NCI-H1436 treated with DMSO at 0.1 percent for 48 hours (cell line): ENCODE data around the gene IYD.

ENCODE experiments used
- DNase-seq: peaks from one replicate; lab custom pipeline; 2025; lab: John Stamatoyannopoulos, UW

The IYD gene

DNA sequence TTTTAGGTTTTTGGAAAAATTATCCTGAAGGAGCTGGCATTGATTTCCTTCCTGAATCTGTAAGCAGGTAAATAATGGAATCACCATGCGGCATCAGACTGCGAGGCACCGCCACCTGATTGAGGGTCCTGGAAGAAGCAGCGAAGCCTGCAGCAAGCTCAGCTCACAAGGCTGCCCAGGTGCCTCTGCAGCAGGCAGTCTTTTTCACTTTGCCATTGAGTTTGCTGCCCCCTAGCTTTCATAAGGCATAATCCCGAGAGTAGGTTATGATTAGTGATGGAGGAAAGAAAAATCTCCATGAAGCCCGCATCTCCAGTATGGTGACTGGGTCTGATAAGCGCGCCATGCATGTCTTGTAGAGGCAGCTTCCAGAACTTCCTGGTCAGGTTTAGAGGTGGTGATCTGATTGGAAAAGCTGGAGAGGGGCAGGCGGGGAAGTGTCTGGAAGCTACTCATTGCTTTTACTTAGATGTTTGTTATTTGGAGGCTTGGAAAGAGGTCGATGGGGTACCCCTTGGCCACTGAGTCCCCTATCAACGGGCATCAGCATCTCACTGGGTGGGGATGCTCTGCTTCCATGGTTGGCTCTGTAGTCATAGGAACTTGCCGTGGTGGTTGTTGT, 26.7 kb downstream of the IYD start:
- no peak for DNase-seq

DNA sequence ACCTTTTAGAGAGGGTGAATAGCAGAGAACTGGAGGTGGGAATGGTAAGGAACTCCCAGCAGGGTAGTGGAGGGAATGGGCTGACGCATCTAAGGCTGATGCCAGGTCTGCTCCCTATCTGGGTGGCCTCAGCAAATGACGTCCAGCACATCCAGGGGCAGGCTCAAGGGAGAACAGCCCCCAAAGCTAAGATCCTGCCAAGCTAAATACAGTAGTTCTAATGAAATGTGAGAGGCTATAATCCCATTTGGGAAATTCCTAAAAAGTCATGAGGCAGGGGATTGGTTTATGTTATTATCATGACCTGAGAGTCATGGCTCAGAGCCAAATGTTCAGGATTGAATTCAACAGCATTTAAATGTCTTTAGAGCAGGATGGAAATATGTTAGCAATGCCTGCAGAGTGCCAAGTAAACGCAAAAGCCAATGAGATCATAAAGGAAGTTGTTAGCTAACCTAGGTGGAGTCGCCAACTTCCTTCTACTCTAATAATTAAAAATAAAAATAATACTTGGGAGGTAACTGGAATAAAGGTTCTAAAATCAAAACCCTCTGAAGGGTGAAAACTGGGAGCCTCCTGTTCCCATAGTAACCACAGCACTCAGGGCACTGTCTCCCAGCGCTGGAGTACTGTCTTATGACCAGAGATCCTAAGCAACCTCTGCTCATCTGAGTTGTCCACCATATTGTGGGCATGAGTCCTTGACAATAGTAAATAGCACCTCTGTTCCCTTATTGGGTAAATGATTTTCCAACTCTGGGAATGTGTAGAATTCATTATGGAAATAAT, 34.8 kb downstream of the IYD start:
- DNase-seq = no peak

DNA sequence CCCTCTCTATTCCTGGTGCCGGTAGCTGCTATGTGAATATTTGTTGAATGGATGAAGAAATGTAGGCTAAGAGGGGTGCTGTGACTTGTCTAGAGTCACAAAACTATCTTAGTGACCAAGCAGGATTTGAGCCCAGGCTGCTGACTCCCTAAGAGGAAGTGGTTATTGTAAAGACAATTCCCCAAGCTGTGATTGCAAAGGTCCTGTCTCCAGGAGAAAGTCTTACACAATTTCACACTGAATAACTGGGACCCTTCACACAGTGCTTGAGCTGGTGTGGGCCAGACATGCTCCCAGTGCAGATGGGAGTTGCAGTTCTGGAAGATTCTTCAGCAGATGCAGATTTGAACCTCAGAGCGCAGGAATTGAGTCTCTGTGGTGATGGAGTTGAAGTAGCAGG, 38.1 kb downstream of the IYD start:
- DNase-seq = no peak

DNA sequence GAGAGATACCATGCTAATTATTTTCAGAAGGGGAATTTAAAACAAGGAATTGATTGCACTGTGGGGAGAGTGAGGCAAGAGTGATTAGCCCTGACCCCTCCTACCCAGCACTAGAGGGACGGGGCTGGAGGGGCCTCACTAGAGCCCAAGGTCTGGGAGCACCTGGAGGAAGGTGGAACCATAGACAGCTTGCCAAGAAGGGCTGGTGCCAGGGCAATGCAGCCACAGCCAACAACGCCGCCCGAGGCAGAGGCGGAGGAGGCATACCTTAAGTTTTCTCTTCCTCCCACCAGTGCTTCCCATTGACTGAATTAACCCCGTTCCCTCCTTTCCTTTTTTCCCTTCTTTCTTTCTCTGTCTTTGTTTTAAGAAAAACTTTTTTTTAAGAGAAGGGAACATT, 40.0 kb downstream of the IYD start:
- no peak for DNase-seq

DNA sequence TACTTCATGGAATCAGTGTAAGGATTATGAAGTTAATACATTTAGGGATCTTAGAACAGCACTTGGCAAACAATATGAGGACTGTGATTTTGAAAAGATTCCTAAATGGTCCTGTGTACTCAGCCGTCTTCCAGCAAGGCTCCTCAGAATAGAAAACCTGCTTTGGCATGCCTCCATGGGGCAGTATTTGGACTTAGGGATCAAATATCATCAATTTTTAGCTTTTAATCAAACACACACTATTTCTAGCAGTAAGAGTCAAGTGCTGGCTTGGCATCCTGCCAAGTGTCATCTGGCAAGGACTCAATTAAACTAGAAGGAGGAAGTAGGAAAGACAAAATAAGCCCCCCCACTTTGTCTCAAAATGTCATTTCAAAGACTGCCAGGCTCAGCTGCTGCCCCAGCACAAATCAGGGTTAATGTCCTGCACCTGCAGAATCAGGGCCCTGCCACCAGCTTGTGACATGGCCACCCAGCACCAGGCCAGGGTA, 40.8 kb downstream of the IYD start:
- no peak for DNase-seq

DNA sequence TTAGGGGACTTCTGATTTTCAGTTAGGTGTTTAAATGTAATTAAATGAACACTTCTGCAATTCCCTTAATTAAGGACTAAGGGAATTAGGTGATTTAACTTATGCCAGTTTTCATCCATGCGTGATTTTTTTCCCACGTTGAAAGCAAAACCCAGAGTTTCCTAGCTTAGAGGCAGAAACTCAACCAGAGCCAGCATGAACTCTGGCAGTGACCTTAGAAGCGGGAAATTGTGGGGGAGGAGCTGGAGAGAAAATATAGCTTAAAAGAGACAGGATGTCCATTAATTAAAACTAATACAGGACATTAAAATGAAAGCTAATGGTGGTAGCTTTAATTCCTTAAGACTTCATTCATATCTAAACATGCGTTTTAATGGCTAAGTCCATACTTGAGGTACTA, 41.6 kb downstream of the IYD start:
- no peak for DNase-seq

DNA sequence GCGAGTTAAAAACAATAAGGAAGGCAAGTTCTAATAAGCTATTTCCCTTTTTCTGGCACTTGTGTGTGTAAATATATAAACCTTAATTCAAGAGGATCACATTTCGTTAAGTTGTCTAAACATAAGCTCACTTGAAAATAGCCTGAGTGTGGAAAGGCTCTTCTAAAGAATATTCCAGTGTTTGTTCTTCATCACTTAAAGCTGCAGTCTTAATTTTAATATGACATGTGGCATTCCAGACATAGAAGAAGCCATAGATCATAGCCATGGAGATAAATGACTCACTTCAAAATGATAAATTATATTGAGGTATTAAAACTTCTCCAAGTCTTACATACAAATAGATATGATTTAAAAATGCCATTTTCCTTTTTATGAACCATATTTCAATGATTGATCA, 42.1 kb downstream of the IYD start:
- DNase-seq = no peak

DNA sequence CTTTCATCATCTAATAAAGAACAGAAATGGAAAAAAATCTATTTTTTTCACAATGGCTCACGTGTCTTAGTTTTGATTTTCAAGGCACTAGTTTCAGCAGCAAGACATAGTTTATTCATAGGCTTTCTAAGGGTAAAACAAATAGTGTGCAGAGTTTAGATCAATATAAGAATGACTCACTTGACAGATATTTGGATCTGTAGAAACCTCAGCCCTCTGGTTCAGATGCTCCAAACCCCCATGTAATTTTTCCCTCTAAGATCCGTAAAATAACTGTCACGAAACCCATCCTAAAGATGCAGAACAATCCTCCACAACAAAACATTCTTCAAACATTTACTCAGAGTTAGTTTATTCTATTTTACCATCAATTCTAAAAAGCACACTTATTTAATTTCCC, 43.4 kb downstream of the IYD start:
- DNase-seq = no peak

DNA sequence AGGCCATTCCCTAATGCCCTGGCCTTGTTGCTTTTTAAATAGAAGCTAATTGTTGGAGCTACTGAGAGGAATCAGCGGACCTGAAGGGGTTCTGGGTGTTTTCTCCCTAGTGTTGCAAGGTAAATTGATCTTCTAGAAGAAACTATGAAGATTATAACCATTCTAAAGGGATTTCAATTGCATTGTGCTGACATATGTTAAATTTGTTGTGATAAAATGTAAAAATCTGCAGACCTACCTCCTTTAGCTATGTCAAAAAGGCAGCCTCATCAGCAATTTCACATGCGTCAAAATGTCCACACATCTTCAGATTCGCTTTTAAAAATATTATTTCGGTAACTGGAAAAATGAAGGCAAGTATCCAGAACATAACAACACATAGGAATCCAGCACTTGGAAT, 44.4 kb downstream of the IYD start:
- no peak for DNase-seq

DNA sequence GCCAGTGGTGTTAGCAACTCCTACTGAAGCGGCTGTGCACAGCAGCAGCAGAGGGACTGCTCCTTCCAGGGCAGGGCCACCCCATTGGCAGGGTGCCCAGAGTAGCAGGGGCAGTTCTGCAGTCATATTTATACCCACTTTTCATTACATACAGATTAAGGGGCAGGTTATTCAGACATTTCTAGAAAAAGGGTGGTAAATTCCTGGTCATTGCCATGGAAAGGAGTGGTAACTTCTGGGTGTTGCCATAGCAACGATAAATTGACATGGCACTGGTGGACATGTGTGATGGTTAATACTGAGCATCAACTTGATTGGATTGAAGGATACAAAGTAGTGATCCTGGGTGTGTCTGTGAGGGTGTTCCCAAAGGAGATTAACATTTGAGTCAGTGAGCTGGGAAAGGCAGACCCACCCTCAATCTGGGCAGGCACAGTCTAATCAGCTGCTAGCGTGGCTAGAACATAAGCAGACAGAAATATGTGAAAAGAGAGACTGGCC, 45.0 kb downstream of the IYD start:
- DNase-seq = no peak

DNA sequence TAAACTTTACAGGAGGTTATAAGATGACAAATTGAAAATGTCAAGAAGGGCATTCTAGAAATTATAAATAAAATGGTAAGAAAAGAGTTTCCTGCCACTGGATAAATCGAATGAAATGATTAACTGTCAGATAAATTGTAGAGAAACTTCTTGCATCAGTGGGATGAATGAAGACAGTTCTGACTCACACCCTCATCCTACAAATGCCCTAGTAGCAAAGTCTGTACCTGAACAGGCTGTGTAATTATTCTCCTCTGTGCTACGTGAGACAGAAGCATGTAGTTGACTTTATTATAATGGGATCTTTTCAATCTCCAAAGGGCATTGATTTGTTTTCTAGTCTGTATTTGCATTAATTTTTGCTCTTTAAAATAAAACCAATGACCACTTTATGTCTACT, 47.3 kb downstream of the IYD start:
- DNase-seq = no peak

DNA sequence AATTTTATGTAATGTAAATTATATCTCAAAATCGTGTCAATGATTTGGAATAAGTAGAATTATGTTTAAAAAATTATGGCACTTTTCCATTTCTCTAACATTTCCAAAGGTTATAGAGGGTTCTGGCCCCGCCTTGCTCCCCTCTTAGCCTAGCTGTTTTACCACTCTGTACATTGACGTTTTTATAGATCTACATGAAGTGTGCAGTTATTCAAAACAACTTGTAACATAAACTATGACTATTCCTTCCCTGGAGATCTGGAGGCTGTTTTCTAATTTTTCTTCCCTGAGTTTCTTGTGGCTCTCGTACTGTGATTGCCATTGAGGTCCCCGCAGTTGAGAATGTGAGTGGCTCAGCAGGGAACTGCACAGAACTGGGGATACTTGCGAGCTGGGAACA, 48.4 kb downstream of the IYD start:
- no peak for DNase-seq

DNA sequence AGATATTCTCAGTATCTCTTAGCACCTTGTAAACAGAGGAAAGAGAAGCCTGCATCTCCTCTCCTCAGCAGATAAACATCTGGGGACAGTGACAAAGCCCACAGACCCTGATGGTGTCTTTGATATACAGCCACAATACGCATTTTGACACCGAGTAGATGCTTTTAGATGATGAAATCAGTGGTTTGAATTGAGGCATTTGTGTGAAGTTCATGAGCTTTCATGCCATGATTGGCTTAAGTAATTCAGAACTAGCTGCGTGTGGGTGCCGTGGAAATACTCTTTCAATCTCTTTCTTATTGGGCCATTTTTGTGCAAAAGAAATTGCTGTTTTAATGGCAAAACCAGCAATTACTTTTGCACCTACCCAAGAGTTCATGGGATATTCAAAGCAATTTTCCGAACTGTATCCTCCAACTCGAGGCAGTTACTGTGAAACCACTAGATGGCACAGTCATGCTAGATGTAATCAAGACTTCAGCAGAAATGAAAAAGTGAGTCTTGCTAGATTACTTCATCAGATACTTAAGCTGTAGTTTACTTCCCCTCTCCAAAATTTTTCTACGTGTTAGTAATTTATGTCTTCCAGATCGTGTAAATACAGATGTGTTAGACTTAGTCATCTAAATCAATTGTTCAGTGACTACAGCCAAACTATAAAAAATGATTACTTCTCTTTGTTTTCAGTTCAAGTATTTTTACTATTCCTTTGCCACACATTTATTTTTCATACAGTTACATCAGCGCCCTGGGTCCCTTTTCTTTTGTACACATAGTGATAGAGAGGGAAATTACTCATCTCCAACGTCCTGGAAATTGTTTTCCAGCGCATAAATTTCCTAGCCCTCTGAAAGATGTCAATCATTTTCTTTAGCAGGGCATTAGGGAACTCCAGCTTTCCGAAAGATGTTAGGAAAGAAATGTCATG, 49.4 kb downstream of the IYD start:
- DNase-seq = peak; percentile 8

DNA sequence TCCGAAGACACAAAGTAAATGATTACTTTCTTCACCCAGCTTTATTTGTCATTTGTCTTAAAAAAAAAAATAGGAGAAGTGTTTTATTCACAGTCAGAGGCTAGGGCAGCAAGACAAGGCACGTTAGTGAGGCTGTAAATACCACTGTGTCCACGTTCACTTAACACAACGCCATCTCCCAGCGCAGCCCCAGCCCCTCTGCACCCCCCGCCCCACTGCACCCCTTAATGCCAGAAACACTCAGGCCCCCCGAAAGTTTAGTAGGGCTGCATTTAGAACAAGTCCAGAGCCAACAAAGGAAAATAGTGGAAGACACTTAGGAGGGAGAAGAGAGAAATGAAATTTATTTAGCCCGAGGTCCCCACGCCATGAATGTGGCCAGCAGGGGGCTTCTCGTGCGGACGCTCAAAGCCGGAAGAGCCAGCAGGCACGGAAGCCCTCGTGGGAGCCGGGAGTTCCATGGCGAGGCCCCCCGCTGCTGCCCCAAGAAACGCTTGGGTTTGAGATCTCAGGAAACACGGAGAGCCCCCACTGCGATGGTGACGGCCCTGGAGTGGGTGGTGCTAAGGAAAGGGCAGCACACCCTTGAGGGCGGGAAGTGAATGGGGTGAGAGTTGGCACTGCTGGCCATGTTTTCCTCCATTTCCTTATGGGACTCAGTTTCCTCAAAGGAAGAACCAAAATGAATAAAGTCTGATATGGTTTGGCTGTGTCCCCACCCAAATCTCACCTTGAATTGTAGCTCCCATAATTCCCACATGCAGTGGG, 50.2 kb downstream of the IYD start:
- no peak for DNase-seq

DNA sequence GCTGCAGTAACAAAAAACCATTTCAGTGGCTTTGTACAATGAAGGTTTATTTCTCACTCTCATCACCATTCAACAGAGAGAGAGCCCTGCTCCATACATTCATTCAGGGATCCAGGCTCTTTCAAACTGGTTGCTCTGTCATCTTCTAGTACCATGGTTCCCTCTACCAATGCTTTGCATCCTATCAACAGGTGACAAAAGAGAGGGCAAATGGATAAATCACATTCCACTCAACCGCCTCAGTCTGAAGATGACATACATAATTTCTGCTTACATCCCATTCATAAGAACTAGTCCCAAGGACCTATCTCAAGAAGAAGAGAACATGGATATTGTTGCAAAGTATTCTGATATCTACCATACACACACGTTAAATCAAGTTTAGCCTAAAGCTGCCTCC, 51.6 kb downstream of the IYD start:
- DNase-seq = no peak

DNA sequence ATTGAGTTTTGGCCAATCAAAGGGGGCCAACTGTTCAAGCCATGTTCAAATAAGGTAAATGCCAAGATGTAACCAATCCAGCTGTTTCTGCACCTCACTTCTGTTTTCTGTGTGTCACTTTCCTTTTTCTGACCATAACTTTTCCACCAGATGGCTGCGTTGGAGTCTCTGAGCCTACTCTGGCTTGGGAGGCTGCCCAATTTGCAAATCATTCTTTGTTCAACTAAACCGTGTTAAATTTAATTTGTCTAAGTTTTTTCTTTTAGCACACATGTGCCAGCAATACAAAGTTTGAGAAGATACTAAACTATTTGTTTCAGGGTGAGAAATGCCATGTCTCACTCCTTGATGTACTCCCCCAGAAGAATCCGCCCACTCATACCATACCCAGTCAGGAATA, 52.1 kb downstream of the IYD start:
- DNase-seq = no peak

DNA sequence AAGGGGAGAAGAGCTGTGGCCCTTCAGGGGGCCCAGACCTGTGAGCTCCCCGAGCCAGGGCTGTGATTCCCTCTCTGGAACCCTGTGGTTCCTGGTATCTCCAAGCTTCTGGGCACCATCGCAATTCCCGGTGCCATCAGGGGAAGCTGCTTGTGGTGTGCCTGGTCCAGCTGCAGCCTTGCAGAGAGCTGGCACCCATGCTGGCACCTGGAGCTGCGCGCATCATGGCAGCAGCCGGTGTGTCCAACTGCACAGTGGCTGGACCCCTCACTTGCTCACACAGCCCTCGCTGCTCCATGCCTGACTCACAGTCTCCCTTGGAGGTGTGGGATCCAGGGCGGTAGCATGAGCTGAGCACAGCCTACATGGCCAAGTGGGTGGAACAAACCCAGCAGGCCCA, 56.7 kb downstream of the IYD start:
- no peak for DNase-seq

DNA sequence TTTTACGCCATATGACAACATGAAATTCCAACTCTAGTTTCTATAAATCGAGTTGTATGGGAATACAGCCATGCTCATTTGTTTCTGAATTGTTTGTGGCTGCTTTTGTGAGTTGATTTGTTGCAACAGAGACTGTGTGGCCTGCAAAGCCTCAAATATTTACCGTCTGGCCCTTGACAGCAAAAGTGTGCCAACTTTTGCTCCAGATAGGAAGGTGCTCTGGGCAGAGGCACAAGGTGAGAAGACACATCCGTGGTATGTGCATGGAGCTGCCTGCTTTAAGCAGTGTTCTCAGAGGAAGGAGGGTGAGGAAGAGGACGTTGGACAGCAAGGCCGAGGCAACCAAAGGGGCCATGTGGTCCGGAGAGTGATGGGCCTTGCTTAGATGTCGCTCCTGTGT, 57.4 kb downstream of the IYD start:
- DNase-seq = no peak

DNA sequence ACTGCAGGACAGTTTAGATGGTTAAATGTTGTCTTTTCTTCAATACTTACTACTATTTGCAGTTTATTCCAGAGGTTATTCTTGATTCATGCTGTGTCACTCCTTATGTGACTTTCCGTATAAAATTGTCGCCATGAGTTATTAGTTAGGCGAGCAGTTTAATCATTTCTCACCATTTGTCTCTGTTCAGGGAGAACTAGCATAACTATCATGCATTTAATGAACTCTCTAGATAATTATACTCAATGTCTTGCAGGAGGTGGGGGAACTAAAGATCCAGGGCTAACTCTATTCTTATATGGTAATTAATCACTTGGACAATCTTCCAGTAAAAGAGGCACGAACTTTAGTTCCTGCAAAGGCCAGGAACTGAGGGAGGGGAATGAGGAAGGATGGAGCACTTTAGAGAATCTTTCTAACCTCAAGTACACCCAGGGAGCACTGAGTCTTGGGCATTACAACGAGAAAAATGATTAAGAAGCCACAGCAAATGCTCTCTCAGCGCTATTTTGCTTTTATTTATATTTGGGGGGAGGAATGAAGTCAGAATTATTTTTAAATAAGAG, 58.3 kb downstream of the IYD start:
- DNase-seq = no peak

DNA sequence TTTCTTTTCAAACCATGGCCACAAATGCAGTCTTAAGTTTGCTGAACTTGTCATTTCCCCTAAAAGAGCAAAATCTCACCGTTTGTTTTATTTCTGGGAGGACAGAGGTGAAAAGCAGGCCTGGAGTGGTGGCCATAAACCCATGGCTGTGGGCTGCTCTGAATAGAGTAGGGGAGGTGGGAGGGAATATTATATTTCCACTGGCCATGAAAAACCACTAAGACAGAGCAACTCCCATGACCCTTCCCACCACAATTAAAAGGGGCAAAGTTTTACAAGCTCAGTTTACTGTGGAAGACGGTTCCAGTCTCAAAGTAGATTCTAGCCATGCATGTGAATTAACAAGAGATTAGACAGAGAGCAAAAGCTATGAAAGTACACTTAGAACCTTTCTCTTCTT, 59.0 kb downstream of the IYD start:
- no peak for DNase-seq

DNA sequence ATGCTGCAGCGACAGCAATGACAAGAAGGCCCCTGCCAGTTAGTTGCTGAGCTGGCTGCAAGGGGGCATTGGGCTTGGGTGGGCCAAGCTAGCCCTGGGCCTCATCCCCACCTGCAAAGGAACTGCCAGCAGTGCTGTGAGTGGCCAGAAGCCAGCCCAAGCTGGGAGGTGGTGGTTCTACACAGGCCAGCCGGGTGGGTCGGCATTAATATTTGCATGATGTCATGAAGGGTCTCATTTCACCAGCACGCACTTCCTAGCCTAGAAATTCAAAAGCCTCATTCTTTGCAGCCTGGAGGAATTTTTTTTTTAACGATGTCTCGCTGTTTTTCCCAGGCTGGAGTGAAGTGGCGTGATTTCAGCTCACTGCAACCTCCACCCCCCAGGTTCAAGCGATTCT, 62.0 kb downstream of the IYD start:
- DNase-seq = no peak

DNA sequence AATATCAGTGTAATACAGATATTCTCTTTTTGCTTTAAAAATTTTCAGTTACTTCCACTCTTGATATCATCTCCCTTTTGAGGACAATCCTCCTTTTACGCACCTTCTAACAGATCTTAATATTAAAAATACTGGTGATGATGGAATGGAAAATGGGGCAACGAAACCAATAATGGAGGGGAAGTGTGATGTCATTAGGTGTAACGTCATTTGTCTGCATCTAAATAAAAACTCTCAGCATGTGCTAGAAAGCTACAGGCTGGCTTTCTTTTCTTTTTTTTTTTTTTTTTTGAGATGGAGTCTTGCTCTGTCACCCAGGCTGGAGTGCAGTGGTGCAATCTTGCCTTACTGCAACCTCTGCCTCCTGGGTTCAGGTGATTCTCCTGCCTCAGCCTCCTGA, 66.5 kb downstream of the IYD start:
- DNase-seq = no peak
